GM12801 (cell line): ENCODE measurements around the gene RUVBL2.

Experiments used
- TF ChIP-seq, protein P1 (sequence below): IDR thresholded peaks from one replicate; pipeline ENCODE4 v1.5.1; 2011; ENCODE audit warnings: control low read depth; ENCODE audit not compliant: insufficient read length; ENCODE audit errors: extremely low read depth

Gene RUVBL2

DNA sequence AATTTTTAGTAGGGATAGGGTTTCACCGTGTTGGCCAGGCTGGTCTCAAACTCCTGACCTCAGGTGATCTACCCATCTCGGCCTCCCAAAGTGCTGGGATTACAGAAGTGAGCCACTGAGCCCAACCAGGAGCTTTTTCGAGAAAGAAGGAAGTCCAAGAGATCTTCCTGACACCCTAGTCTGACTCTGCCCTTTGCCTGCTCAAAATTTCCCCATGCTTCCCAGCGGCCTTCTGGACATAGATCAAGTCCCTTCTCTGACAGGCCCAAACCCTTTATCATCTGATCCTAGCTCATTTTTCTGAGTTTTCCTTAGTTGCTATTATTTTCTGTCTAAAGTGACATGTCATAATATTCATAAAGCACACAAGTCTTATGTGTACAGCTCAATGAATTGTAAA lies 40.5 kb upstream of the RUVBL2 start:
- TF ChIP-seq, protein P1, sequence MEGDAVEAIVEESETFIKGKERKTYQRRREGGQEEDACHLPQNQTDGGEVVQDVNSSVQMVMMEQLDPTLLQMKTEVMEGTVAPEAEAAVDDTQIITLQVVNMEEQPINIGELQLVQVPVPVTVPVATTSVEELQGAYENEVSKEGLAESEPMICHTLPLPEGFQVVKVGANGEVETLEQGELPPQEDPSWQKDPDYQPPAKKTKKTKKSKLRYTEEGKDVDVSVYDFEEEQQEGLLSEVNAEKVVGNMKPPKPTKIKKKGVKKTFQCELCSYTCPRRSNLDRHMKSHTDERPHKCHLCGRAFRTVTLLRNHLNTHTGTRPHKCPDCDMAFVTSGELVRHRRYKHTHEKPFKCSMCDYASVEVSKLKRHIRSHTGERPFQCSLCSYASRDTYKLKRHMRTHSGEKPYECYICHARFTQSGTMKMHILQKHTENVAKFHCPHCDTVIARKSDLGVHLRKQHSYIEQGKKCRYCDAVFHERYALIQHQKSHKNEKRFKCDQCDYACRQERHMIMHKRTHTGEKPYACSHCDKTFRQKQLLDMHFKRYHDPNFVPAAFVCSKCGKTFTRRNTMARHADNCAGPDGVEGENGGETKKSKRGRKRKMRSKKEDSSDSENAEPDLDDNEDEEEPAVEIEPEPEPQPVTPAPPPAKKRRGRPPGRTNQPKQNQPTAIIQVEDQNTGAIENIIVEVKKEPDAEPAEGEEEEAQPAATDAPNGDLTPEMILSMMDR: no peak

DNA sequence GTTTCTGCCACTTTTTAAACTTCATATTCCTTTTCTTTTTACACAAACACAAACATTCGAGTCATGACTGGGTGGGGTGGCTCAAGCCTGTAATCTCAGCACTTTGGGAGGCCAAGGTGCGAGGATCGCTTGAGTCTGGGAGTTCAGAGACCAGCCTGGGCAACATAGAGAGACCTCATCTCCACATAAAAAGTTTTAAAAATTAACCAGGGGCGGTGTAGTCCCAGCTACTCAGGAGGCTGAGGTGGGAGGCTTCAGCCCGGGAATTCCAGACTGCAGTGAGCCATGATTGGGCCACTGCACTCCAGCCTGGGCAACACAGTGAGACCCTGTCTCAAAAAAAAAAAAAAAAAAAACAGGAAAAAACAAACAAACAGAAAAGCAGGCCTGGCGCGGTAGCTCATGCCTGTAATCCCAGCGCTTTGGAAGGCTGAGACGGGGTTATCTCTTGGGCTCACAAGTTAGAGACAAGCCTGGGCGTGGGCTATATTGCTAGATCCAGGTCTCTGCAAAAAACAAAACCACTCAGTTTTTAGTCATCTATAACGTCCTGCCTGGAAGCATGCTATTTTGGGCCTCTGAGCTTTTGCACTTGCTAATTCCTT lies 39.6 kb upstream of the RUVBL2 start:
- TF ChIP-seq, protein P1: no peak

DNA sequence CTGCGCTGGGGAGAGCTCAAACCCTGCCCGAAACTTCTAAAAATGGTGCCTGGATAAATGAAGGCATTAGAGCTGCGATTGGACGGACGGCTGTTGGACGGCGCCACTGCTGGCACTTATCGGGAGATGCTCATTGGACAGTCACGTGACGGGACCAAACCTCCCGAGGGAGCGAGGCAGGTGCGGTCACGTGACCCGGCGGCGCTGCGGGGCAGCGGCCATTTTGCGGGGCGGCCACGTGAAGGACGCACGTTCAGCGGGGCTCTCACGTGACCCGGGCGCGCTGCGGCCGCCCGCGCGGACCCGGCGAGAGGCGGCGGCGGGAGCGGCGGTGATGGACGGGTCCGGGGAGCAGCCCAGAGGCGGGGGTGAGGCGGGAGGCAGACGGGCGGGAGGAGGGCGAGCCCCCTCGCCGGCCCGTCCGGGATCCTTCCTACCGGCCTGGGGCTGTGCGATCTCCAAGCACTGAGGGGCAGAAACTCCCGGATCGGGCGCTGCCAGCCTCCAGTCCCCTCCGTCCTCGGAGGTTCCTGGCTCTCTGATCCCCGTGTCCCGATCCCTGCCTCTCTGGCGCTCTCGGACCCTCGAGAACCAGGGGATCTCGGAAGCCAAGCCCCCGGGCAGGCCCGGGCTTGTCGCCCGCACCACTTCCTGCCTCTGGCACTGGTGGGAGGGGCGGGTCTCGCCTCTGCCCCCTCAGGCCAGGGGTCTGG lies 38.9 kb upstream of the RUVBL2 start, which contains the start of gene BAX:
Gene BAX, plus strand, starts transcription at position 281 of the 713 bp plus-strand sequence. Its CDS starts 54 bp downstream, at position 335.
- TF ChIP-seq, protein P1: no peak

DNA sequence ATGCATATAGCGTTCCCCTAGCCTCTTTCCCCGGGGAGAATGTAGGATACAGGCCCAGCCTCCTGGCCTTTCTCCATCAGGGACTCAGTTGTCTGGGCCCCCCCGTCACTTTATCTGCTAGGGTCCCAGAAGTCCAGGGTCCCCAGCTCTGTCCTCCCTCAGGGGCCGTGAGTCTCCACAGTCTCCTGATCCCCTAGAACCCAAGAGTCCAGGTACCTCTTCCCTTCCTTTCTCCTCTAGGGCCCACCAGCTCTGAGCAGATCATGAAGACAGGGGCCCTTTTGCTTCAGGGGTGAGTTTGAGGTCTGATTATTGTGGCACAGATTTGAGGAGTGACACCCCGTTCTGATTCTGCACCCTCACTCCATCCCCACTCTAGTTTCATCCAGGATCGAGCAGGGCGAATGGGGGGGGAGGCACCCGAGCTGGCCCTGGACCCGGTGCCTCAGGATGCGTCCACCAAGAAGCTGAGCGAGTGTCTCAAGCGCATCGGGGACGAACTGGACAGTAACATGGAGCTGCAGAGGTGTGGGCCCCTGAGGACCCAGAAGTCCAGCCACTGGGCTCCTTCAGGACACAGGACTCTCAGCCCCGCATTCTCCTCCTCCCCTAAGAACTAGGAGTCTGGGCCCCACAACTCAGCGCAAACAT lies 38.3 kb upstream of the RUVBL2 start:
- TF ChIP-seq, protein P1: no peak

DNA sequence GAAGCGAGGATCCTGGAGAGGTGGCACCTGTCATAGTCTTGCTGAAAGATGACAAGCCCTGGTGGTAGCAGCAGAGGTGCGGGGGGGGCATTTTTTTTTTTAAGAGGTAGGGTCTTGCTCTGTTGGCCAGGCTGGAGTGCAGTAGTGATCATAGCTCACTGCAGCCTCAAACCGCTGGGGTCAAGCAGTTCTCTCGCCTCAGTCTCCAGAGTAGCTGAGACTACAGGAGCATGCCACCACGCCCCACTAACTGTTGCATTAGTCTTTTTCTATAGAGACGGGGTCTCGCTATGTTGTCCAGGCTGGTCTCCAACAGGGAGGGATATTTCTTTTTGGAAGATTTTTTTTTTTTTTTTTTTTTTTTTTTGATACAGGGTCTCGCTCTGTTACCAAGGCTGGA lies 35.7 kb upstream of the RUVBL2 start:
- TF ChIP-seq, protein P1: no peak

DNA sequence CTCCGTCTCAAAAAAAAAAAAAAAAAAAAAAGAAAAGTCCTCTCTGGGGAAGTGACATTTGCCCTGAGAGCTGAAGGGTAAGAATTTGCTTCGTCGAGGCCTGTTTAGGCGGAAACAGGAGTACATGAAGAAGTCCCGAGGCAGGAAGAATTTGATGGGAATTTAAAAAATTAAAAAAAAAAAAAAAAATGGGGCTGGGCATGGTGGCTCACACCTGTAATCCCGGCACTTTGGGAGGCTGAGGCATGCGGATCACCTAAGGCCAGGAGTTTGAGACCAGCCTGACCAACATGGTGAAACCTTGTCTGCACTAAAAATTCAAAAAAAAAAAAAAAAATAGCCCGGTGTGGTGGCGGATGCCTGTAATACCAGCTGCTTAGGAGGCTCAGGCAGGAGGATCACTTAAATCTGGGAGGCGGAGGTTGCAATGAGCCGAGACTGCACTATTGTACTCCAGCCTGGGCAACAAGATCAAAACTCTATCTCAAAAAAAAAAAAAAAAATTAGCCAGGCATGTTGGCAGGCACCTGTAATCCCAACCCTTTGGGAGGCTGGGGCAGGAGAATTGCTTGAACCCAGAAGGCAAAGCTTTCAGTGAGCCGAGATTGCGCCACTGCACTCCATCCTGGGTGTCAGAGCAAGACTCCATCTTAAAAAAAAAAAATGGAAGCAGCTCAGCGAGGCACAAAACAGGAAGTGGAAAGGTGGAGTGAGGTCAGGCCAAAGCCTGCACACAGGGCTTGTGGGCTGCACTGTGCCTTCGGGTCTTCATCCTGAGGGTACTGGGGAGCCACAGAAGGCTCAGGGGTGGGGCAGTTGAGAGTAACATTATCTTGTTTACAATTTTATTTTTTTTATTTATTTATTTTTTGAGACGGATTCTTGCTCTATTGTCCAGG lies 34.1 kb upstream of the RUVBL2 start:
- TF ChIP-seq, protein P1: no peak
